ENCODE results near the gene CNDP1.

CNDP1 gene

GRCh38 chr18:74531043-74531442 lies 3.3 kb upstream of the CNDP1 start:
- TF ChIP-seq CTCF (IDR thresholded peaks at IDR 0.05; ENCODE audit: insufficient read depth, low read length, poor library complexity, severe bottlenecking): no peak
- Histone ChIP-seq H3K4me3 (replicated peaks; ENCODE audit: low read depth, low read length) (no peak overlapping the region), H3K36me3 (ENCODE audit: control insufficient read depth, insufficient read depth, low read length) (no peaks in the 10 kb centered on the region), H3K27me3 (replicated peaks; ENCODE audit: control insufficient read depth, insufficient read depth, low read length) (no peaks in the 10 kb centered on the region)
- no peak for DNase-seq (ENCODE audit: extremely low read depth, insufficient read length)

DNA sequence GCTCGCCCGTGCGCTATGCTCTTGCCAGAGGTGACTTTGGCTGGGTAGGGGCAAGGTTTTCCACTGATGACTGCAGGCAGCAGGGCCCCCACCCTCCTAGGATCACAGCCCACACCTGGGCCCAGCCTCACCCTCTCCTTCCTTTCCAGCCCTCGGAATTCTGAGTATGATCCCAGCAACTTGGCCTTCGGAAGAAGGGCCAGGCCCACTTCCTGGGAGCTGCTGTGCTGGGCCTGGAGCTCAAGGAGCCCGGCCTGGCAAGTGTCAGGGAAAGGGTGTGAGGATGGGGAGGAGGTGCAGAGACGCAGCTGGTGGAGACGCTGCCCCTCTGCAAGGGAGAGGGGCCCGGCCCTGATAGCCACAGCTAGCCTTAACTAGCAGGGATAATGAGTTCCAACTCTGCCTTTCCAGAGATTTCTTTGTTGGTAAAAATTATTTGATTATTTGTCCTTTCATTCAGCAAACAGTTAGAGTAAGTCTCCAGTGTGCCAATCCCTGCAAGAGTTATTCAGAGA lies 1.7 kb upstream of the CNDP1 start:
- Histone ChIP-seq H3K27me3 (replicated peaks; ENCODE audit: control insufficient read depth, insufficient read depth, low read length) (no peaks in the 10 kb centered on the region), H3K4me3 (replicated peaks; ENCODE audit: low read depth, low read length) (no peak overlapping the region), H3K36me3 (ENCODE audit: control insufficient read depth, insufficient read depth, low read length) (no peaks in the 10 kb centered on the region)
- no peak for TF ChIP-seq CTCF (IDR thresholded peaks at IDR 0.05; ENCODE audit: insufficient read depth, low read length, poor library complexity, severe bottlenecking)
- no peak for DNase-seq (ENCODE audit: extremely low read depth, insufficient read length)

- no peaks in the 10 kb centered on the region for H3K36me3 ChIP-seq (ENCODE audit: control insufficient read depth, insufficient read depth, low read length)
- H3K4me3 ChIP-seq (replicated peaks; ENCODE audit: low read depth, low read length): no peak overlapping the region
- DNase-seq (ENCODE audit: extremely low read depth, insufficient read length): no peak
- no peak for TF ChIP-seq CTCF (IDR thresholded peaks at IDR 0.05; ENCODE audit: insufficient read depth, low read length, poor library complexity, severe bottlenecking)
- H3K27me3 ChIP-seq (replicated peaks; ENCODE audit: control insufficient read depth, insufficient read depth, low read length): no peaks in the 10 kb centered on the region
These were observed 634 bp upstream of the CNDP1 start for GRCh38 chr18:74533666-74534065.

GRCh38 chr18:74534981-74535649 lies 815 bp downstream of the CNDP1 start:
- no peaks in the 10 kb centered on the region for H3K27me3 ChIP-seq (replicated peaks; ENCODE audit: control insufficient read depth, insufficient read depth, low read length)
- no peak overlapping the region for H3K4me3 ChIP-seq (replicated peaks; ENCODE audit: low read depth, low read length)
- H3K36me3 ChIP-seq (ENCODE audit: control insufficient read depth, insufficient read depth, low read length): no peaks in the 10 kb centered on the region
- no peak for TF ChIP-seq CTCF (IDR thresholded peaks at IDR 0.05; ENCODE audit: insufficient read depth, low read length, poor library complexity, severe bottlenecking)
- DNase-seq (ENCODE audit: extremely low read depth, insufficient read length): no peak

GRCh38 chr18:74539289-74539688 lies 5.0 kb downstream of the CNDP1 start:
- DNase-seq (ENCODE audit: extremely low read depth, insufficient read length): no peak
- Histone ChIP-seq H3K4me3 (replicated peaks; ENCODE audit: low read depth, low read length) (no peak overlapping the region), H3K27me3 (replicated peaks; ENCODE audit: control insufficient read depth, insufficient read depth, low read length) (no peaks in the 10 kb centered on the region), H3K36me3 (ENCODE audit: control insufficient read depth, insufficient read depth, low read length) (no peaks in the 10 kb centered on the region)
- no peak for TF ChIP-seq CTCF (IDR thresholded peaks at IDR 0.05; ENCODE audit: insufficient read depth, low read length, poor library complexity, severe bottlenecking)

Measured in GM06990 (cell line).